LNCaP clone FGC (cell line): ENCODE data around the gene ARFRP1.
"Not testable (repeated sequence)": the region's sequence is repeated elsewhere in the genome, so short reads cannot be mapped to it uniquely, and the experiment has no call there.

Experiments used
- DNase-seq: peaks from one replicate; pipeline ENCODE4 v3.0.0-alpha.2; 2011; ENCODE audit warnings: low read depth
- H3K4me3 ChIP-seq: 2 replicates; pipeline ENCODE4 v1.5.1; 2011; ENCODE audit warnings: mild to moderate bottlenecking, low read depth, low read length, control low read depth
- TF ChIP-seq, protein P1 (sequence below): IDR thresholded peaks from 2 replicates; pipeline ENCODE4 v1.5.1; 2012; ENCODE audit warnings: mild to moderate bottlenecking; ENCODE audit not compliant: control insufficient read depth, insufficient read depth; ENCODE audit errors: extremely low read depth

The ARFRP1 gene

DNA sequence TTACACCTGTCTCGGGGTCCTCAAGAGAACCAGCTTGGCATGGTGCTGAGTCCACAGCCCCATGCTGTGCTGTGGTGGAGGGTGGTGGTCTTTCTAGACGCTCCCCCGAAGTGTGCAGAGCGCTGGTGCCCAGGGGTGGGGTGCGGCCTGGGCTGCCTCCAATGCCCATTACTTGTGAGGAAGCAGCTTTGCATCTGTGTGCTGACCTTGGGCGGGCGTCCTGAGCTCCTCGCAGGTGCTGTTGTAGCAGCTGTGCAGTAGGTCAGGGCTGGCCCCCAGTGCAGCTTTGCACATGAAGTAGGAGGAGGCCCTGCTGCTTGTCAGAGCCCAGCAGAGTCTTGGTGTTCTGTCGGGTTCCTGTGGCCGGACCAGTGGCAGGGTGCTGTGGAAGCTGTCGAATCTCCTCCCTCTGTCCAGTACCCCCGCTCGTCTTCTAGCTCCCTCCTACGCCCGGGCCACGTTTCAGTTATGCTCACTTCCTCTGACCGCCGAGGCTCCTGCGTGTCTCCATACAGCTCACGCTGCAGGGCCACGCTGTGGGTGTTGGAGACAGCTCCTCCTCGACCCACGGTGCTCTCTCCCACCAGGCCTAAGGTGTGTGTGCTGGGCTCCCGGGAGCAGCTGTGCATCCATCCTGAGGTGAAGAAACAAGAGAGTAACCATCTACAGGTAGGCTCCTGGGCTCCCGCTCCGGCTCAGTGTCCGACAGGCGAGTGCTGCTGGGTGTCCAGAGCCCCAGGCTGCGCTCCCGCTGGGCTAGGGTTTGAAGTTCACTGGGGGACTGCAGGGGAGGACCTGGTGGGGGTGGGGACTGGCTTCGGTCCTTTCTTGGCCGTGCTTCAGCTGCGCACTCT, 45.6 kb downstream of the ARFRP1 start:
- no peak overlapping the region for H3K4me3 ChIP-seq
- TF ChIP-seq, protein P1, sequence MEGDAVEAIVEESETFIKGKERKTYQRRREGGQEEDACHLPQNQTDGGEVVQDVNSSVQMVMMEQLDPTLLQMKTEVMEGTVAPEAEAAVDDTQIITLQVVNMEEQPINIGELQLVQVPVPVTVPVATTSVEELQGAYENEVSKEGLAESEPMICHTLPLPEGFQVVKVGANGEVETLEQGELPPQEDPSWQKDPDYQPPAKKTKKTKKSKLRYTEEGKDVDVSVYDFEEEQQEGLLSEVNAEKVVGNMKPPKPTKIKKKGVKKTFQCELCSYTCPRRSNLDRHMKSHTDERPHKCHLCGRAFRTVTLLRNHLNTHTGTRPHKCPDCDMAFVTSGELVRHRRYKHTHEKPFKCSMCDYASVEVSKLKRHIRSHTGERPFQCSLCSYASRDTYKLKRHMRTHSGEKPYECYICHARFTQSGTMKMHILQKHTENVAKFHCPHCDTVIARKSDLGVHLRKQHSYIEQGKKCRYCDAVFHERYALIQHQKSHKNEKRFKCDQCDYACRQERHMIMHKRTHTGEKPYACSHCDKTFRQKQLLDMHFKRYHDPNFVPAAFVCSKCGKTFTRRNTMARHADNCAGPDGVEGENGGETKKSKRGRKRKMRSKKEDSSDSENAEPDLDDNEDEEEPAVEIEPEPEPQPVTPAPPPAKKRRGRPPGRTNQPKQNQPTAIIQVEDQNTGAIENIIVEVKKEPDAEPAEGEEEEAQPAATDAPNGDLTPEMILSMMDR = no peak
- DNase-seq = no peak

DNA sequence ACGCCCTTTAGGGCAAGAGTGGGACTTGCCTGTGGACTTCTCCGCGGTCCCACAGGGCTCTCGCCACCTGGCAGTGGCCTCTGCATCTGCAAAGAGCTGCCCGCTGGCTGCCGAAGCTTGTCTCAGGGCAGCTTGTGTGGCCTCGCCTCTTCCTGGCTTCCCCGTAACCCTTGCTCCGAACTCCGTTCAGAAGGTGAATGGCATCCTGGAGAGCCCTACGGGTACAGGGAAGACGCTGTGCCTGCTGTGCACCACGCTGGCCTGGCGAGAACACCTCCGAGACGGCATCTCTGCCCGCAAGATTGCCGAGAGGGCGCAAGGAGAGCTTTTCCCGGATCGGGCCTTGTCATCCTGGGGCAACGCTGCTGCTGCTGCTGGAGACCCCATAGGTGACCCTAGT, 46.7 kb downstream of the ARFRP1 start:
- TF ChIP-seq, protein P1 = no peak
- H3K4me3 ChIP-seq = no peak overlapping the region
- no peak for DNase-seq

DNA sequence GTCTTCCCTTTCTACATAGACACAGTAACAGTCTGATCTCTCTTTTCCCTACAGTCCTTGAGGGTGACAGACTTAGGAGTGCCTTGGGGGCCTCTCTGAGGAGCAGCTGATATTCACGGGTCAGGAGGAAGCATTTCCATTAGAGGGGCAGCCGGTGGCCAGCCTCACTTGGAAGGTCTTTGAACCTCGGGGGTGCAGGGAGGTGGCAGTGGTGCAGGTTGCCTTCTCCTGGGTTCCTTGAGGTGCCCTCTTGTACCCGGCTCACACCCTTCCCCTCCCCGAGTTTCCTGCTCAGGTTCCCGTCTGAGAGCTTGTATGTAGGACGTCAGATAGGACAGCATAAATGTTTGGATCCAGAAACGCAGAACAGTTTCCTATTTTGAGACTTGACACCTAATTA, 47.2 kb downstream of the ARFRP1 start:
- no peak for DNase-seq
- no peak overlapping the region for H3K4me3 ChIP-seq
- TF ChIP-seq, protein P1 = no peak

DNA sequence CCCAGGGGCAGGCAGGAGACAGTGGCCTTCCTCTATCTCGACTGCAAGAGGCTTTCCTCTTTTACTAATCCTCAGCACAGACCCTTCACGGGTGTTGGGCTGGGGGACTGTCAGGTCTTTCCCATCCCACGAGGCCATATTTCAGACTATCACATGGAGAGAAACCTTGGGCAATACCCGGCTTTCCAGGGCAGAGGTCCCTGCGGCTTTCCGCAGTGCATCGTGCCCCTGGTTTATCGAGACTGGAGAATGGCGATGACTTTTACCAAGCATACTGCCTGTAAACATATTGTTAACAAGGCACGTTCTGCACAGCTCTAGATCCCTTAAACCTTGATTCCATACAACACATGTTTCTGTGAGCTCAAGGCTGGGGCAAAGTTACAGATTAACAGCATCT, 47.6 kb downstream of the ARFRP1 start:
- not testable (repeated sequence) for H3K4me3 ChIP-seq, DNase-seq

DNA sequence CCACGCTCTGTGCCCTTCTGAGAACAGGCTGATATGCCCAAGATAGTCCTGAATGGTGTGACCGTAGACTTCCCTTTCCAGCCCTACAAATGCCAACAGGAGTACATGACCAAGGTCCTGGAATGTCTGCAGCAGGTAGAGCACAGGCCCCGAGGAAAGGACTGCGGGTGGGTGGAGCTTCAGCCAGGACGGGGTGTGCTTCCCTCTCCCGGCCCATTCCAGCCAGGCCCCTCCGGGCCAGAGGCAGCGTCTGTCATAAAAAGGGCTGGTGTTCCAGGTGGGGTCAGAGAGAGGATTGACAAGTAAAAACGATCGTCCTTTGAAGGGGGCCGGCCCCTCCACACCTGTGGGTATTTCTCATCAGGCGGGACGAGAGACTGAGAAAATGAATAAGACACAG, 48.4 kb downstream of the ARFRP1 start:
- peak overlapping the region; percentile 67 for H3K4me3 ChIP-seq
- TF ChIP-seq, protein P1 = no peak
- no peak for DNase-seq

DNA sequence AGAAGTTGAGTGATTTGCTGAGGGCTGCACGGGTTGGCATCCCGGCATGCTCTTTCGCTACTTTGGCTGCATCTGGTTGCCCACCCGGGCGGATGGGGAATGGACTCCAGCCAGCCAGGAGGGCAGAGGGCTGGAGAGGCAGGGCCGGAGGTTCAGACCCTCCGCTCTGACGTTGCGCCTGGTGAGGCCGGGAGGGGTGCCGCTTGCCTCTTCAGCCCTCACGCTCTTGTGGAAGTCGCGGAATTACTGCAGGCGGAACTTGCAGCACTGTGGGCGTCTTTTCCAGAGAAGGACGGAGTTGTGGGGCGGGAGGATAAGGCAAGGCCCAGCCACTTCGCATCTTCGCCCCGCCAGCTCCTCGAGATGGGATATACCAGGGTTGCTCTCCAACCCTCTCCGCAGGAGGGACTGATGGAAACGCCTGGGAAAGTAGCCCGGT, 49.0 kb downstream of the ARFRP1 start:
- no peak for DNase-seq
- TF ChIP-seq, protein P1 = no peak
- peak overlapping the region; percentile 67 for H3K4me3 ChIP-seq

DNA sequence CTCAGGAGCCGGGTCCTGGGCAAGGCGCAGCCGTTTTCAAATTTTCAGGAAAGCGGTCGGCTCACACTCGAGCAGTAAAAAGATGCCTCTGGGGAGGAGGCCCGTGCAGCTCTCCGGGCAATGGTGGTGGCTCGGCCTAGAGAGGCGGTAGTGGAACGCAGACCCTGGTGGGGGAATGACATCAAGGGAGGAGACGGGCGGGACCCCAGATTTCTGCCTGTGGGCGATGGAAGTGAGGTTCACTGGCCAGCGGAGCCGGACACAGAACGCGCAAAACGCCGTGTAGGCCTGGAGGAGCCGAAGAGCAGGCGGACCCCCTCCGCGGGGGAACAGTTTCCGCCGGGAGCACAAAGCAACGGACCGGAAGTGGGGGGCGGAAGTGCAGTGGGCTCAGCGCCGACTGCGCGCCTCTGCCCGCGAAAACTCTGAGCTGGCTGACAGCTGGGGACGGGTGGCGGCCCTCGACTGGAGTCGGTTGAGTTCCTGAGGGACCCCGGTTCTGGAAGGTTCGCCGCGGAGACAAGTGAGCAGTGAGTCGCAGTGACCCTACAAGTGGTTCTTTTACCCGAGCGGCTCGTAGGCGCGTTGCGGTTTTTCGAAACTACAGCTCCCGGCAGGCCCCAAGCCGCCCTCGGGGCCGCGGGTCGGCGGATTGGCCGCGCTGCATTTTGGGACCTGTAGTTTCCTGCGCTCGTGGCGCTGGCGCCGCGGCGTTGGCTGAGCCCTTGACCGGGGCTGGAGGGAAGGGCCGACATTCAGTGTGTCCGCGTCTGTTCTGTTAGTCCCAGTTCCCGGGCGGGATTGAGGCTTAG, 49.6 kb downstream of the ARFRP1 start, which contains the start of gene RTEL1:
Gene RTEL1 (plus strand): TSS at position 376 of the 812 bp plus-strand sequence. CDS start 1,091 bp downstream, outside the sequence.
- TF ChIP-seq, protein P1 = no peak
- DNase-seq = peak; percentile 76
- peak within 1 kb of the TSS; percentile 67 for H3K4me3 ChIP-seq
